ENCODE results near the gene GPD1.

The GPD1 gene

DNA sequence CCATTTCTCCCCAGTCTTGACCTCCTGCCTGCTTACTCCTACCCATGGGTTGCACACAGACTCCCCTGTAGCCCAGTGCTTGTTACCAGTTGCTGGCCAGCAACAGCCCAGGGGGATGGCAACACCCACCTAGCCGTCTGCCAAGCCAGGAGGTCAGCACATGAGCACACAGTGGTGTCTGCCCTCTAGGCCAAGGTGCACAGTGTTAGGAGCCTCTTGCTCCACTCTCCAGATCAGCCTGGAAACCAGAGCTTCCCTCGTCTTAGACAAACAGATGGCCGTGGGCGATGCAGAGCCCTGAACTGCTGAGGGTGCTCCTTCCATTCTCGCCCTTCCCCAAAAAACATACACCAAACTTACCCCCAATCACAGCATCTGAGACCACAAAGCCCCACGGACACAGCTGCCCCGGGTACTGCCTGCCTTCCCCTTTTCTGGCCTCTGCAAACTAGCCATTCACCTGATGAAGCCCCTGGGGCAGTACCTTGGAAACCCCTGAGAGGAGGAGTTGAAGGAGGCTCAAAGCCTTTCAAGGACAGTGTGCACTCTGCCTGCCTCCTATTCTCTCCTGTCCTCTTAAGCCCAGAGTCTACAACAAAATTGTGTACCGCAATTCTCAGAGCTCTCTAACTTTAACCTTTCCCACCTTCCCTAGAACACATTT is 1.0 kb upstream of the GPD1 start:
- no peak for DNase-seq

- no peak for DNase-seq
These were observed 457 bp upstream of the GPD1 start for GRCh38 chr12:50103351-50103750.

- no peak for DNase-seq
These were observed 884 bp downstream of the GPD1 start for GRCh38 chr12:50104417-50105366.

DNA sequence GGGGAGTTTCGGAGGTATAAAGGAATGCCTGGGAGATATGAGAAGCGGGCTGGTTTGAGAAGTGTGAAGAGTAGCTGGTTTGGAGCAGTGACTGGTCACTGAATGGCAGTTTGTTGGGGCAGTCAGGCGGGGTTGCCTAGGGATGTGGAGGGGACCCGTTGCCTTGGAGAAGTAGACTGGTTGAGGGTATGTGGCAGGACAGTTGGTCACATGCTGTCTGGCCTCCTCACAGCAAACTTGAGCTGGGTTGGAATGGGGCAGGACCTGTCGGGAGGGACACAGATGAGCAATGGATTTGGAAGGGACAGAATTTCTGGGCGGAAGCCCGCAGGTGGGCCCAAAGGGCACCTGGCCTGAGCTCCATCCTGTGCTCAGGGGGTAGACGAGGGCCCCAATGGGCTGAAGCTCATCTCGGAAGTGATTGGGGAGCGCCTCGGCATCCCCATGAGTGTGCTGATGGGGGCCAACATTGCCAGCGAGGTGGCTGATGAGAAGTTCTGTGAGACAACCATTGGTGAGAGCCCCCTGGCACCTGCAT is 2.2 kb downstream of the GPD1 start:
- no peak for DNase-seq

DNA sequence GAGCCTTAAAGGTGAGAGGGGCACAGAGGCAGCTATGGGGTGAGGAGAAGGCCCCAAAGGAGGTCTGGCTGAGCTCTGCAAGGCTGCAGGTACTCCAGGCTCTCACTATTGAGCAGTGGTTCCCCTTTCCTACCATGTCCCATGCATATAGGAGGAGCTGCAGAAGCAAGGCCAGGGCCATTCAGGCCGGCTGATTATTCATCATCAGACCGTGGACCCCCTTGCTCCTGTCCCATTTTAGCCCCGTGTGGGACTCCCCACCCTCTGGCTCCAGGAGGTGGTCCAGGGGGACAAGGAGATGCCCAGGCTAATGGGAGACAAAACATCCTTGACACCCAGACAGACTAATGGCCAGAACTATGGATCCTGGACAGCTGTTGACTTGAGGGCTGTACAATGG is 3.1 kb downstream of the GPD1 start:
- no peak for DNase-seq

DNA sequence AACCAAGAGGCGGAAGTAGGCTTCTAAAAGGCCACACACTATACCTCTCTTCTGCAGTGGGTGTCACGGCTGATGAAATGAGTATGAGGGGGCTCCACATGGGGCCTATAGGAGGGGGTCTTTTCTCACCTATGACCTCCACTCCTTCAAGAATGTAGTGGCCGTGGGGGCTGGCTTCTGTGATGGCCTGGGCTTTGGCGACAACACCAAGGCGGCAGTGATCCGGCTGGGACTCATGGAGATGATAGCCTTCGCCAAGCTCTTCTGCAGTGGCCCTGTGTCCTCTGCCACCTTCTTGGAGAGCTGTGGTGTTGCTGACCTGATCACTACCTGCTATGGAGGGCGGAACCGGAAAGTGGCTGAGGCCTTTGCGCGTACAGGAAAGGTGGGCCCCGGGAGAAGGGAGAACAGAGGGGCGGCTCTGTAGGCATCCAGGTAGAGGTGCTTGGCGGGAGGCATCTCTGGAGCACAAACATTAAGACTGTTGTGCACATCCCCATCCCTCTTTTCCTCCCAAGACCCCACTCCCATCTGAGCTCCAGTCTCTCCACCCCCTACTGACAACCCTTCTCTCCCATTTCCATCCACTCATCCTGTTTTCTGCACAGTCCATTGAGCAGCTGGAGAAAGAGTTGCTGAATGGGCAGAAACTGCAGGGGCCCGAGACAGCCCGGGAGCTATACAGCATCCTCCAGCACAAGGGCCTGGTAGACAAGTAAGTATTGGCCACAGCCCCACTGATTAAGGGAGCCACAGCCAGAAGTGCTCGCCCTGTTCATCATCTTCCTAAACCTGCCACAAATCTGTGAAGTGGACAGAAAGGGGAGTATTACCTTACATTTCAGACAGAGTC is 3.8 kb downstream of the GPD1 start:
- DNase-seq: no peak

- no peak for DNase-seq
These were observed 5.5 kb downstream of the GPD1 start for GRCh38 chr12:50109319-50109718.

DNA sequence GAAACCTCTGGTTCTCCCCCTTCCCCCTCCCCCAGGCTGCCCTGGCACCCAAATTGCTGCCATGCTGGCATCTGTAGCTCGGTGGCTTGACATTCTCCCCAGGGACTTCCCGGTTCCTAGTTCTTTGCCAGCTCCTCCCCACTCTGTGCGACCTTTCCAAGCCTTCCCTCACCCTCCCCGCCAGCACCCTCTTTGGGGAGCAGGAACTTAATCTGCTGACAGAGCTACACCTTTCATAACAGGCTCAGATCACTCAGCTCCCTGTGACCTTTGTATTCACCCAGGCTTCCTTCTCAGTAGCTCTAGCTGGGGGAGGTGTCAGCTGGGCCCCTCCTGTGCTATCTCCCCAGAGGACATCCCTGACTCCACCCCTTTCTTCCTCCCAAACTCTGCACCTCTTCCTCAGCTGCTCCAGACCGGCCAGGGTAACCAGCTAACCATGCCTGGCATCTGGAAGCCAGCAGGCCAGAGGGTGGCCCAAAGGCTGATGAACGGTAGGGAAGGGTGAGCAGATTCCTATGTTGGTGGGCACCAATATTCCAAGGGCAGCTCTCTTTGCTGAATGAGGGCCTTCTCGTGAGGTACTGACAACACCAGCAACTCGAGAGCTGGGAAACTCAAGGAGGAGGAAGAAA is 6.4 kb downstream of the GPD1 start:
- DNase-seq: no peak

GRCh38 chr12:50110762-50111351 is 7.0 kb downstream of the GPD1 start:
- DNase-seq: peak; percentile 64

- DNase-seq: no peak
These were observed 7.5 kb downstream of the GPD1 start for GRCh38 chr12:50111395-50111692.

- peak; percentile 100 for DNase-seq
These were observed 8.1 kb downstream of the GPD1 start, which contains the start of gene COX14 for GRCh38 chr12:50111693-50112455. COX14 (plus strand) TSS chr12:50112236; CDS start chr12:50120044, 7,808 bp downstream.

- no peak for DNase-seq
These were observed 8.8 kb downstream of the GPD1 start for GRCh38 chr12:50112456-50113218.

- no peak for DNase-seq
These were observed 13.3 kb downstream of the GPD1 start for GRCh38 chr12:50117057-50117622.

GRCh38 chr12:50119387-50119786 is 15.6 kb downstream of the GPD1 start:
- no peak for DNase-seq

GRCh38 chr12:50120521-50120920 is 16.7 kb downstream of the GPD1 start:
- DNase-seq: no peak

DNA sequence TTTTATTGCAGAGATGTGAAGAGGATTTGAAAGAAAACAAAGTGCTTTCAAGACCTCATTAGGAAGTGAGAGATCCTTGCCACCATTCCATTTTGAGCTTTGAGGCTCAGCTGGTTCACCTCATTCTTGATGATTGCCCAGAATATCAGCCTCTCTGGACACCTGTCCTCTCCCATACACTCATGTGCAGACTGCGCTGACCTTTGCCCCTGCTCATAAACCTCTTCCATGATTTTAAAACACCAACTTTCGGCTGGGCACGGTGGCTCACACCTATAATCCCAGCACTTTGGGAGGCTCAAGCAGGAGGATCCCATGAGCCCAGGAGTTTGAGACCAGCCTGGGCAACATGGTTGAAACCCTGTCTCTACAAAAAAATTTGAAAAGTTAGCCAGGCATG is 17.1 kb downstream of the GPD1 start:
- DNase-seq: no peak

- DNase-seq: no peak
These were observed 17.8 kb downstream of the GPD1 start for GRCh38 chr12:50121641-50122040.

DNA sequence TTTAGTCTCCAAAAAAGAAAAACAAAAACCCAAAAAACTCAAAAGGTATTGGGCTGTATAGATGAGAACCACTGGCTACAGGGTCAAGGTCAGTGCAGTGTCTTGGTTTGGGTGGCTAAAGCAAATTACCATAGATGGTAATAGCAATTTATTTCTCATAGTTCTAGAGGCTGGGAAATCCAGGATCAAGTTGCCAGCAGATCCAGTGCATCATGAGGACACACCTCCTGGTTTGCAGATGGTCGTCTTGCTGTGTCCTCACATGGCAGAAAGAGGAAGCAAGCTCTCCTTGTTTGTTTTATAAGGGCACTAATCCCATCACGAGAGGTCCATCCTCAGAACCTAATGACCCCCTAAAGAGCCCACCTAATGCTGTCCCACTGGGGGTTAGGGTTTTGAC is 19.4 kb downstream of the GPD1 start:
- no peak for DNase-seq

DNA sequence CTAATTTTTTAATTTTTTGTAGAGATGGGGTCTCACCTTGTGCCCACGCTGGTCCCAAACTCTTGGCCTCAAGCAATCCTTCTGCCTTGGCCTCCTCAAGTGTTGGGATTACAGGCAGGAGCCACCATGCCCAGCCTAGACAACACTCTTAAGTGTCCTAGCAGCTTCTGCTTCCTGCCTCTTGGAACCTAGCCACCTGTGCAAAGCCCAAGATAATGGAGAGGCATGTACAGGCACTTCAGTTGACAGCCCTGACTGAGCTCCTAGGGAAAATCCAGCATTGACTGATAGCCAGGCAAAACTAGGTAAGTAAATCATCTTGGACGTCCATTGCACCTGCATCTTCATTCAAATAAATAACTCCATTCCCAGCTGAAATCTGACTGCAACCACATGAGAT is 23.7 kb downstream of the GPD1 start:
- DNase-seq: no peak

DNA sequence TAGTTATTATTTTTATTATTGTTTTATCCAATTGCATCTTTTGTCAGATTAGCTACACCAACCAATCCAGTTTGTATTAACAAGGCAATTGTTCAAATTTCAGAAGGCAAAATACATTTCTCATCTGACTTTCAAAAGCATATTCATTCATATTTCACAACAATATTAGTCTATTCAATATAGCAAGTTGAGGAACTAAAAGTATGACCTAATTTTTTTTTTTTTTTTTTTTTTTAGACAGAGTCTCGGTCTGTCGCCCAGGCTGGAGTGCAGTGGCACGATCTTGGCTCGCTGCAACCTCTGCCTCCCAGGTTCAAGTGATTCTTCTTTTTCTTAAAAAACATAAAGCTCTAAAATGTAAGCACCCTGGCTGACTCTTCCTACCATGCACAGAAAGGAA is 25.5 kb downstream of the GPD1 start:
- no peak for DNase-seq

Measured in activated effector memory CD4-positive, alpha-beta T cell treated with anti-CD3 and anti-CD28 coated beads, Interleukin-2, amount 50 U/mL, for 16 hours (primary cell).